GM18508 (cell line): ENCODE data around the gene AUTS2.
"Not testable (repeated sequence)": the region's sequence is repeated elsewhere in the genome, so short reads cannot be mapped to it uniquely, and the experiment has no call there.

Experiments used
- ATAC-seq: cut with Tn5 transposase; IDR thresholded peaks from one replicate; pipeline ENCODE4 v1.9.1; 2021; ENCODE audit warnings: moderate number of reproducible peaks; ENCODE audit not compliant: insufficient read depth, unreplicated experiment

Gene AUTS2

GRCh38 chr7:70583965-70584883 is 985.9 kb downstream of the AUTS2 start:
- no peak for ATAC-seq

- no peak for ATAC-seq
Measured at GRCh38 chr7:70585071-70585470, 986.8 kb downstream of the AUTS2 start.

GRCh38 chr7:70586822-70587221 is 988.5 kb downstream of the AUTS2 start:
- no peak for ATAC-seq

- ATAC-seq: no peak
Measured at GRCh38 chr7:70587739-70588138, 989.5 kb downstream of the AUTS2 start.

GRCh38 chr7:70588191-70588921 is 990.1 kb downstream of the AUTS2 start:
- no peak for ATAC-seq

GRCh38 chr7:70589010-70589409 is 990.7 kb downstream of the AUTS2 start:
- no peak for ATAC-seq

- no peak for ATAC-seq
Measured at GRCh38 chr7:70589590-70589989, 991.3 kb downstream of the AUTS2 start.

- ATAC-seq: no peak
Measured at GRCh38 chr7:70590126-70590854, 992.0 kb downstream of the AUTS2 start.

- ATAC-seq: no peak
Measured at GRCh38 chr7:70591643-70592042, 993.4 kb downstream of the AUTS2 start.

- ATAC-seq: no peak
Measured at GRCh38 chr7:70592171-70592570, 993.9 kb downstream of the AUTS2 start.

GRCh38 chr7:70594170-70594569 is 995.9 kb downstream of the AUTS2 start:
- ATAC-seq: no peak

- ATAC-seq: not testable (repeated sequence)
Measured at GRCh38 chr7:70594885-70595284, 996.6 kb downstream of the AUTS2 start.

- no peak for ATAC-seq
Measured at GRCh38 chr7:70595370-70595754, 997.1 kb downstream of the AUTS2 start.

- ATAC-seq: no peak
Measured at GRCh38 chr7:70595755-70596597, 997.7 kb downstream of the AUTS2 start.

GRCh38 chr7:70596598-70596913 is 998.3 kb downstream of the AUTS2 start:
- ATAC-seq: no peak

GRCh38 chr7:70597066-70597465 is 998.8 kb downstream of the AUTS2 start:
- ATAC-seq: no peak

GRCh38 chr7:70598976-70599375 is 1000.7 kb downstream of the AUTS2 start:
- ATAC-seq: no peak

GRCh38 chr7:70599446-70600190 is 1001.3 kb downstream of the AUTS2 start:
- no peak for ATAC-seq

- ATAC-seq: no peak
Measured at GRCh38 chr7:70600993-70601392, 1002.7 kb downstream of the AUTS2 start.
